GM18867 (cell line): ENCODE data around the gene PYCARD.
"Not testable (repeated sequence)": the region's sequence is repeated elsewhere in the genome, so short reads cannot be mapped to it uniquely, and the experiment has no call there.

Source experiments
- ATAC-seq: cut with Tn5 transposase; IDR thresholded peaks from one replicate; pipeline ENCODE4 v1.9.1; 2021; ENCODE audit warnings: mild to moderate bottlenecking, moderate library complexity; ENCODE audit not compliant: unreplicated experiment

Gene PYCARD

DNA sequence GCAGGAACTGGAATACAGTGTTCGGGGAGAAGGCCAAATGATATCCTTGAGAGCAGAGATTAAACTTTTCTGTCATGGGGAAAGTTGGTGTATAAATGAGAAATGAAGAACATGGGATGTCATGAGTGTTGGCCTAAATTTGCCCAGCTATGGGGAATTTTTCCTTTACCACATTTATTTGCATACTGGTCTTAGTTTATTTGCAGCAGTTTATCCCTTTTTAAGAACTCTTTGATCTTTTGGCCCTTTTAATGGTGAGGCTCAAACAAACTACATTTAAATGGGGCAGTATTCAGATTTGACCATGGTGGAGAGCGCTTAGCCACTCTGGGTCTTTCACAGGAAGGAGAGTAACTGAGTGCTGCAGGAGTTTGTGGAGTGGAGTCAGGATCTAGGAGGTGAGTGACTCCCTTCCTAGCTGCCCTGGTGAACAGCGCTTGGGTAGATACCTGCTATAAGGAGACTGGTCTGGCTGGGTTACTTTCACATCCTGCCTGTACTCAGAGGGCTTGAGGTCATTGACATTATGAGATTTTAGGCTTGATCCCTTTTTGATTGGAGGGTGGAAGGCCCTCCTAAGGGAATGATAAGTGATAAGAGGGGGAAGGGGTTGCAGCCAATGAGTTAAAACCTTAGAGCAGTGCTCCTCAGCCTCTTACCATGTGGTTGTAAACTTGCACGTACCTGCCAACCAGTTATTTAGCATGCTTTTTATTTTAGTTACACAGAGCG, 10.7 kb downstream of the PYCARD start:
- ATAC-seq: no peak

- ATAC-seq: no peak
These were observed 11.6 kb downstream of the PYCARD start for GRCh38 chr16:31190818-31191444.

- ATAC-seq: no peak
These were observed 12.5 kb downstream of the PYCARD start for GRCh38 chr16:31190061-31190460.

DNA sequence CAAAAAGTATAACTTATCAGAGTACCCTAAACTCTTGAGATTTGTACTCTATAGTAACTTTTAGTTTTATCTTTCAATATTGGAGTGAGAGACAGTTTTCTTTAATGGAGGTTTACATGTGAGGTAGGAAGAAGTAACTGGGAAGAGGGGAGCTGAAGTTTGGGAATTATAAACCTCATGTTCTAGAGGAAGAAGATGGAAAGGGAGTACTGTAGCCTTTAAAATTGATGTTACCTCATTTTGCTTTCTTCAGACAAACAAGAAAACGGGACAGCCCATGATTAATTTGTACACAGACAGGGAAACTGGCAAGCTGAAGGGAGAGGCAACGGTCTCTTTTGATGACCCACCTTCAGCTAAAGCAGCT, 13.2 kb downstream of the PYCARD start:
- ATAC-seq: no peak

GRCh38 chr16:31188450-31189411, 13.8 kb downstream of the PYCARD start:
- ATAC-seq: no peak

- ATAC-seq: no peak
These were observed 14.8 kb downstream of the PYCARD start for GRCh38 chr16:31187808-31188189.

- no peak for ATAC-seq
These were observed 15.4 kb downstream of the PYCARD start for GRCh38 chr16:31186930-31187807.

DNA sequence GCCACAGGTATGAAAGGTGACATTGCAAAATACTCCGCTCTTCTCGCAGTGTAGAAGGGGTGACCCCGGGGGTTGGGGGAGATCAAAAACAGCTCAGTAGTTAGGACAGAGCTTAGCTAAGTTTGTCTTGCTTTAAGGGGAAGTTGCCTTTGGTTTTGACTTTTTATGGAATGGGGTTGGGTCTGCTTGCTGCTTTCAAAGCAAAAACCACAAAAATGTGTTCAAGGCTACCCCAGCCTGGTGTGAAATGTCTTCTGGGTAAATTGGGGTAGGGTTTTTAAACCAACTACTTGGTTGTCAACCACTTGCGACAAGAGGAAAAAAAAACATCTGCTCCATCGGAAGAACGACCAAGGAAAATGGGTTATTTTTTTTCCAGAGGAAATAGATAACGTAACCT, 16.4 kb downstream of the PYCARD start:
- no peak for ATAC-seq

DNA sequence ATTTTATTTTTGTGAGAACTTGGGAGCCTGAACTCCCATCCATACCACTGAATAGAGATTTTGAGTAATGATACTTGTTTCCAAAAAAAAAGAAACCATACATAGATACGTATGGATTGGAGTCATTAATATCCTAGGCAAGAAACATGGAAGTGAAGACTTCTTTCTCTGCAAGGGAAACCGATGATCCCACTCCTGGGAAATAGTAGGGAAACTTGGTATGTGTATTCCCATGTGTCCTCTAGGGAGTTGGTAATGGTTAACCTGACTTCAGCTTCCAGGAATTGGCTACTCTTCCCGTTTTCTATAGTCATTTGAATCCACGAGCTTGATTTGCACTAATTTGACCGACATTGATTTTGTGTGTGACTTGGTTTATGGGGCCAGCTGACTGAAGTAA, 17.2 kb downstream of the PYCARD start:
- no peak for ATAC-seq

DNA sequence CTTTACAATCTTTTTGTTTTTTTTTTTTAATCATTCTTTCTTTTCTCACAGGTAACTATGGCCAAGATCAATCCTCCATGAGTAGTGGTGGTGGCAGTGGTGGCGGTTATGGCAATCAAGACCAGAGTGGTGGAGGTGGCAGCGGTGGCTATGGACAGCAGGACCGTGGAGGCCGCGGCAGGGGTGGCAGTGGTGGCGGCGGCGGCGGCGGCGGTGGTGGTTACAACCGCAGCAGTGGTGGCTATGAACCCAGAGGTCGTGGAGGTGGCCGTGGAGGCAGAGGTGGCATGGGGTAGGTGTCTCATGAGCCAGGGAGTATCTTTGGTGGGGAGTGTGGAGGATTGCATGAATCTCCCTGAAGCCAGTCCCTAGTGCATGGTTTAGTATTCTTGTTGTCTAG, 17.7 kb downstream of the PYCARD start:
- ATAC-seq: no peak

GRCh38 chr16:31183432-31184428, 18.8 kb downstream of the PYCARD start:
- ATAC-seq: no peak

- ATAC-seq: no peak
These were observed 20.2 kb downstream of the PYCARD start for GRCh38 chr16:31182391-31182790.

GRCh38 chr16:31181102-31181830, 21.3 kb downstream of the PYCARD start:
- no peak for ATAC-seq

- ATAC-seq: peak; percentile 60
These were observed 22.7 kb downstream of the PYCARD start, which contains the start of gene FUS for GRCh38 chr16:31179747-31180459. FUS (plus strand) TSS chr16:31180139; CDS start chr16:31180215, 76 bp downstream.

- ATAC-seq: peak; percentile 1
These were observed 23.3 kb downstream of the PYCARD start for GRCh38 chr16:31179219-31179746.

DNA sequence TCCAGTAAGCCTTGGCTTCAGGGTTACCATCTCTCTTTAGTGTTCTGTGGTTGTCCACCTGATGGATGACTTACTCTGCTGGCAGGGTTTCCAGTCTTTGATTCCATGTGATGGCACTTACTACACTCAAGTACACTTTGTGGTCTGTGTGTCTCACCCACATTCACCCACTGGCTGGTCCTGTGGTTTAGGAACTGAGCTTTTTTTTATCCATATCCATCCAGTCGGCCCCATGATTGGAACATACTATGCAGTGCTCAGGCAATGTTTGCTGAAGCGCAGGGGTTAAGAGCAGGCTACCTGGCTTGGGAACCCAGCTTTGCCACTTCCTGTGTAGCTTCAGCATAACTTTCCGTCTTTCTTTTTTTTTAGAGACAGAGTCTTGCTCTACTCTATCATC, 25.4 kb downstream of the PYCARD start:
- ATAC-seq: no peak

GRCh38 chr16:31170048-31170447, 32.5 kb downstream of the PYCARD start:
- not testable (repeated sequence) for ATAC-seq

DNA sequence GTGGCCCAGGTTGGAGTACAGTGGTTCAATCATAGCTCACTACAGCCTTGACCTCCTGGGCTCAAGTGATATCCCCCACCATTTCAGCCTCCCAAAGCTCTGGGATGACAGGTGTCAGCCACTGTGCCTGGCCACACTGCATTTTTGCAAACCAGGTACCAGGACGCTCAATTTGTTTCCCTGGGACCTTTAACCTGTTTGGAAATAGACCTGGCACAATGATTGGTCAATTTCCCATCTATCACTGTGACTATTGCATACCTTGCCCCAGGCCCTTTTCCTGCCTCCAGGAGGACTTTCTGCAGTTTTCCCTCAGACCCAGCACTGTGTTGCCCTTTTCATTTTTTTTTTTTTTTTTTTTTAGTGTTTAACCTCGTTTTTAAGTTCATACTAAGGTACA, 33.7 kb downstream of the PYCARD start:
- ATAC-seq: no peak
